ENCODE data around the gene KLHL13. TPM values are rescaled to one million over a fixed set of nuclear protein-coding genes. Genes with fewer than 3 reads are reported as not detected.

Gene KLHL13
- total RNA-seq, 1 donor from 2014 or later, result 5.6 TPM

GRCh38 chrX:118109065-118109464, 7.5 kb downstream of the KLHL13 start:
- Mint-ChIP-seq H3K27ac (no peak overlapping the region), H3K4me3 (no peak overlapping the region), H3K36me3 (no peaks in the 10 kb centered on the region), H3K27me3 (ENCODE audit: low read depth) (no peaks in the 10 kb centered on the region), H3K4me1 (no peaks in the 10 kb centered on the region), H3K9me3 (peaks cover 13% of the 10 kb centered on the region)
- no peak for TF ChIP-seq CTCF (IDR thresholded peaks at IDR 0.05; ENCODE audit: unreplicated experiment)
- DNase-seq (ENCODE audit: low spot score in 2 of 2, unreplicated experiment in 2 of 2), result no peak

- TF ChIP-seq CTCF (IDR thresholded peaks at IDR 0.05; ENCODE audit: unreplicated experiment), result no peak
- DNase-seq (ENCODE audit: low spot score in 2 of 2, unreplicated experiment in 2 of 2), result no peak
- no peak overlapping the region for H3K27ac Mint-ChIP-seq
- no peaks in the 10 kb centered on the region for H3K4me1 Mint-ChIP-seq
- H3K4me3 Mint-ChIP-seq, result no peak overlapping the region
- no peaks in the 10 kb centered on the region for H3K27me3 Mint-ChIP-seq (ENCODE audit: low read depth)
- H3K36me3 Mint-ChIP-seq, result no peaks in the 10 kb centered on the region
- H3K9me3 Mint-ChIP-seq, result peaks cover 8% of the 10 kb centered on the region
Measured at GRCh38 chrX:118108304-118108703, 8.3 kb downstream of the KLHL13 start.

- TF ChIP-seq CTCF (IDR thresholded peaks at IDR 0.05; ENCODE audit: unreplicated experiment), result no peak
- Mint-ChIP-seq H3K27ac (no peak overlapping the region), H3K4me1 (no peaks in the 10 kb centered on the region), H3K27me3 (ENCODE audit: low read depth) (no peaks in the 10 kb centered on the region), H3K4me3 (no peak overlapping the region), H3K9me3 (peaks cover 22% of the 10 kb centered on the region), H3K36me3 (peaks cover 1% of the 10 kb centered on the region)
- DNase-seq (ENCODE audit: low spot score in 2 of 2, unreplicated experiment in 2 of 2), result no peak
Measured at GRCh38 chrX:118100091-118100490, 16.5 kb downstream of the KLHL13 start.

DNA sequence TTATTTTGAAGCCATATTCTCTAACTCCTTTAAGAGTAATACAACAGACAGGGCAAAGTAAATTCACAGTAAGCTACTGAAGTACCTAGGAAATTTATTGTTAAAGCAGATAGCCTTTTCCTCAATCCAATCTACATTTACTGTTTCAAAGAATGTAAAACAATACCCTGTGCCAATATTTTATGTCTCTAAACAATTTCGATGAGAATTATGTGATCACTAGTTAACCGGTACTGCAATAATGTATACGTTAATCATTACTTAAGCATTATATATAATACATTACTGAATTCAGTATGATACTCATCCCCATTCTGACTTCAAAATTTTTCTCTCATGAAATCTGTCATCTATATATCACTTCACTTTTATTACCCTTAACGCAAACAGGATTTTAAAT, 28.5 kb downstream of the KLHL13 start:
- H3K4me3 Mint-ChIP-seq, result no peak overlapping the region
- H3K36me3 Mint-ChIP-seq, result peaks cover 1% of the 10 kb centered on the region
- peaks cover 38% of the 10 kb centered on the region for H3K9me3 Mint-ChIP-seq
- no peaks in the 10 kb centered on the region for H3K4me1 Mint-ChIP-seq
- no peak for TF ChIP-seq CTCF (IDR thresholded peaks at IDR 0.05; ENCODE audit: unreplicated experiment)
- H3K27me3 Mint-ChIP-seq (ENCODE audit: low read depth), result no peaks in the 10 kb centered on the region
- no peak for DNase-seq (ENCODE audit: low spot score in 2 of 2, unreplicated experiment in 2 of 2)
- no peak overlapping the region for H3K27ac Mint-ChIP-seq

GRCh38 chrX:118074196-118074595, 42.4 kb downstream of the KLHL13 start:
- H3K9me3 Mint-ChIP-seq, result peaks cover 27% of the 10 kb centered on the region
- DNase-seq (ENCODE audit: low spot score in 2 of 2, unreplicated experiment in 2 of 2), result no peak
- peak overlapping the region; percentile 62 for H3K27ac Mint-ChIP-seq
- peaks cover 2% of the 10 kb centered on the region for H3K36me3 Mint-ChIP-seq
- H3K4me1 Mint-ChIP-seq, result peaks cover 10% of the 10 kb centered on the region
- no peak for TF ChIP-seq CTCF (IDR thresholded peaks at IDR 0.05; ENCODE audit: unreplicated experiment)
- no peaks in the 10 kb centered on the region for H3K27me3 Mint-ChIP-seq (ENCODE audit: low read depth)
- no peak overlapping the region for H3K4me3 Mint-ChIP-seq

All from mesothelial cell of epicardium (in vitro differentiated cells).